ENCODE measurements around the gene SDS.

Gene SDS

DNA sequence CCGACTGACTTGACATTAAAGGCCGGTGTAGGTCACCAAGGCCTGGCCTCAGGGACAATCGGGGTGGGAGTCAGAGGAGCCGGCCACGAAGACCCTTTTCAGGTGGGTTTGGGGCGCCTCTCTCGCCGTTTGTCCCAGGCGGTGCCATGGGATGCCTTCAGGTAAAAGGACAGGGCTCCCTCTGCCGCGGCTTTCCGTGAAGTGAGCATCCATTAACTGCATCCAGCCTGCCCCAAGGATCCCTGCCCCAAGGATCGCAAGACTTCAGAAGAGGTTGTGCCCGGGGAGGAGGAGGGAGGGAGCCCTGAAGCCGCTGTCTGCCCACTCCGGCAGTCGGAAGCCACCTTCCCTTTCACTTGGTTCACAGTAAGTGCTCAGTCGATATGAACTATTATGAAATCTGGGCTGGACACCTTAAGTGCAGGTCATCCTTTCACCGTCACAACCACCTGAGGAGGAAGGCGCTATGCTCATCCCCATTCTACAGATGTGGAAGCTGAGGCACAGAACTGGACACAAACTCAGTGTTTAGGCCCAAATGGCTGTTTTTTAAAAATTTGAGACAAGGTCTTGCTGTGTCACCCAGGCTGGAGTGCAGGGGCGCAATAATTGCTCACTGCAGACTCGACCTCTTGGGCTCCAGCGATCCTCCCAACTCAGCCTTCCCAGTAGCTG lies 964 bp downstream of the SDS start:
- H3K4me3 ChIP-seq (ENCODE audit: low read depth in 1 of 2, low read length in 2 of 2): no peak overlapping the region
- H3K36me3 ChIP-seq (ENCODE audit: insufficient read depth, low read length): no peaks in the 10 kb centered on the region
- H3K79me2 ChIP-seq (ENCODE audit: insufficient read depth, low read length): no peaks in the 10 kb centered on the region
- no peaks in the 10 kb centered on the region for H3K9me3 ChIP-seq (ENCODE audit: insufficient read depth, low read length, severe bottlenecking)
- ATAC-seq (ENCODE audit: insufficient read depth, low read depth) (no peak), DNase-seq (no peak)
- no peak overlapping the region for H2AFZ ChIP-seq (ENCODE audit: low read depth, low read length)
- H3K27ac ChIP-seq (ENCODE audit: low read length): no peak overlapping the region
- TF ChIP-seq, protein P1, sequence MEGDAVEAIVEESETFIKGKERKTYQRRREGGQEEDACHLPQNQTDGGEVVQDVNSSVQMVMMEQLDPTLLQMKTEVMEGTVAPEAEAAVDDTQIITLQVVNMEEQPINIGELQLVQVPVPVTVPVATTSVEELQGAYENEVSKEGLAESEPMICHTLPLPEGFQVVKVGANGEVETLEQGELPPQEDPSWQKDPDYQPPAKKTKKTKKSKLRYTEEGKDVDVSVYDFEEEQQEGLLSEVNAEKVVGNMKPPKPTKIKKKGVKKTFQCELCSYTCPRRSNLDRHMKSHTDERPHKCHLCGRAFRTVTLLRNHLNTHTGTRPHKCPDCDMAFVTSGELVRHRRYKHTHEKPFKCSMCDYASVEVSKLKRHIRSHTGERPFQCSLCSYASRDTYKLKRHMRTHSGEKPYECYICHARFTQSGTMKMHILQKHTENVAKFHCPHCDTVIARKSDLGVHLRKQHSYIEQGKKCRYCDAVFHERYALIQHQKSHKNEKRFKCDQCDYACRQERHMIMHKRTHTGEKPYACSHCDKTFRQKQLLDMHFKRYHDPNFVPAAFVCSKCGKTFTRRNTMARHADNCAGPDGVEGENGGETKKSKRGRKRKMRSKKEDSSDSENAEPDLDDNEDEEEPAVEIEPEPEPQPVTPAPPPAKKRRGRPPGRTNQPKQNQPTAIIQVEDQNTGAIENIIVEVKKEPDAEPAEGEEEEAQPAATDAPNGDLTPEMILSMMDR (IDR thresholded peaks at IDR 0.05; ENCODE audit: borderline replicate concordance, extremely low read depth, low read length, poor library complexity, severe bottlenecking): no peak
- no peak for TF ChIP-seq EZH2 (IDR thresholded peaks at IDR 0.05; ENCODE audit: borderline replicate concordance, low read depth, low read length, severe bottlenecking)
- H3K4me2 ChIP-seq (ENCODE audit: insufficient read depth, low read length): no peak overlapping the region
- H4K20me1 ChIP-seq (ENCODE audit: insufficient read depth, low read length): no peaks in the 10 kb centered on the region
- no peaks in the 10 kb centered on the region for H3K4me1 ChIP-seq (ENCODE audit: insufficient read depth, low read length)
- H3K27me3 ChIP-seq (ENCODE audit: insufficient read depth, low read length, poor library complexity): no peaks in the 10 kb centered on the region
- no peak overlapping the region for H3K9ac ChIP-seq (ENCODE audit: low read depth, low read length)

DNA sequence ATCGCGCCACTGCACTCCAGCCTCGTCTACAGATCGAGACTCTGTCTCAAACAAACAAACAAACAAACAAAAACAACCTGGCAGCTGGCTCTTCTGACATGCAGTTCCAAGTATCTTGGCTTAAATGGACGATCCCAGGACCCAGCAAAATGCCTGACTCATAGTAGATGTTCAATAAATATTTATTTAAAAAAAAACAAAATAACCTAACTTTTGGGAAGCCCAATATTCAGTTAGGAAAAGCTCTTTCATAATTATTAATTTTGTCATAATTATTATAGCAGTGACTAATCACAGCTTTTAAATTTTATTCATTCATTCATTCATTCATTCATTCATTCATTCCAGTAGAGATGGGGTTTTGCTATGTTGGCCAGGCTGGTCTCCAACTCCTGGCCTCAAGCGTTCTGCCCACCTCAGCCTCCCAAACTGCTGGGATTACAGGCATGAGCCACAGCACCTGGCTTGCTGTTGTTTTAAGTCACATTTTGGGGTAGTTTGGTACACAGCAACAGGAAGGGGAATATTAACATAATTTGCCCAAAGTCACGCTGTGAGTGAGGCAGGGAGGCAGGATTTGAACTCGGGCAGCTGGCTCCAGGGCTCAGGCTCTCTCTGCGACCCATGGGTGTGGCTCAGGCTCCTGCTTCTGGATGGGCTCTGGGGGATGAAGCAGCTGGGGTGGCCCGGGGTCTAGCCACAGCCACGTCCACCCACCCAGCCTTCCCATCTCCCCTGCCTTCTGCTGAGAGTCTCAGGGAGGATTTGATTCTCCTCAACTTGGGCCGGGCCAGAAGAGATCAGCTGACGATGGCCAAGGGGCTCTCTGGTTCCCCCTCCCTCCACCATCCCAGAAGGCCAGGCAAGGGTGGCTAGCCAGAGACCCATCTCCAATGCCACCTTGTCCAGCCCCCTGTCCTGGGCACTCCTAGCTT lies 2.4 kb downstream of the SDS start:
- H3K4me3 ChIP-seq (ENCODE audit: low read depth in 1 of 2, low read length in 2 of 2): no peak overlapping the region
- no peaks in the 10 kb centered on the region for H3K4me1 ChIP-seq (ENCODE audit: insufficient read depth, low read length)
- no peaks in the 10 kb centered on the region for H3K36me3 ChIP-seq (ENCODE audit: insufficient read depth, low read length)
- ATAC-seq (ENCODE audit: insufficient read depth, low read depth): no peak
- TF ChIP-seq, protein P1 (IDR thresholded peaks at IDR 0.05; ENCODE audit: borderline replicate concordance, extremely low read depth, low read length, poor library complexity, severe bottlenecking): no peak
- no peak for TF ChIP-seq EZH2 (IDR thresholded peaks at IDR 0.05; ENCODE audit: borderline replicate concordance, low read depth, low read length, severe bottlenecking)
- H3K9ac ChIP-seq (ENCODE audit: low read depth, low read length): no peak overlapping the region
- no peak overlapping the region for H2AFZ ChIP-seq (ENCODE audit: low read depth, low read length)
- no peak overlapping the region for H3K4me2 ChIP-seq (ENCODE audit: insufficient read depth, low read length)
- no peak overlapping the region for H3K27ac ChIP-seq (ENCODE audit: low read length)
- no peak for DNase-seq
- H4K20me1 ChIP-seq (ENCODE audit: insufficient read depth, low read length): no peaks in the 10 kb centered on the region
- H3K9me3 ChIP-seq (ENCODE audit: insufficient read depth, low read length, severe bottlenecking): no peaks in the 10 kb centered on the region
- H3K27me3 ChIP-seq (ENCODE audit: insufficient read depth, low read length, poor library complexity): no peaks in the 10 kb centered on the region
- no peaks in the 10 kb centered on the region for H3K79me2 ChIP-seq (ENCODE audit: insufficient read depth, low read length)

GRCh38 chr12:113400362-113400761 lies 3.3 kb downstream of the SDS start:
- H3K4me2 ChIP-seq (ENCODE audit: insufficient read depth, low read length): no peak overlapping the region
- H3K9me3 ChIP-seq (ENCODE audit: insufficient read depth, low read length, severe bottlenecking): no peaks in the 10 kb centered on the region
- no peaks in the 10 kb centered on the region for H3K27me3 ChIP-seq (ENCODE audit: insufficient read depth, low read length, poor library complexity)
- H3K4me3 ChIP-seq (ENCODE audit: low read depth in 1 of 2, low read length in 2 of 2): no peak overlapping the region
- H3K4me1 ChIP-seq (ENCODE audit: insufficient read depth, low read length): no peaks in the 10 kb centered on the region
- no peak for DNase-seq
- H3K79me2 ChIP-seq (ENCODE audit: insufficient read depth, low read length): no peaks in the 10 kb centered on the region
- ATAC-seq (ENCODE audit: insufficient read depth, low read depth): no peak
- TF ChIP-seq, protein P1 (IDR thresholded peaks at IDR 0.05; ENCODE audit: borderline replicate concordance, extremely low read depth, low read length, poor library complexity, severe bottlenecking): no peak
- TF ChIP-seq EZH2 (IDR thresholded peaks at IDR 0.05; ENCODE audit: borderline replicate concordance, low read depth, low read length, severe bottlenecking): no peak
- H3K9ac ChIP-seq (ENCODE audit: low read depth, low read length): no peak overlapping the region
- no peaks in the 10 kb centered on the region for H3K36me3 ChIP-seq (ENCODE audit: insufficient read depth, low read length)
- H3K27ac ChIP-seq (ENCODE audit: low read length): no peak overlapping the region
- no peaks in the 10 kb centered on the region for H4K20me1 ChIP-seq (ENCODE audit: insufficient read depth, low read length)
- H2AFZ ChIP-seq (ENCODE audit: low read depth, low read length): no peak overlapping the region
